Naive thymus-derived CD8-positive, alpha-beta T cell (primary cell): Measurements from ENCODE around the gene ELP5. TPM values are rescaled to one million over a fixed set of nuclear protein-coding genes. Genes with fewer than 3 reads are reported as not detected.

Experiments used
- ATAC-seq, 2 donors: fragments of 150-1000 bp; cut with Tn5 transposase in 1 of 2; sonication (Bioruptor Pico), chemical (Tn5 transposase) in 1 of 2; 1 replicate in 1 of 2; 2 replicates in 1 of 2; pipeline ENCODE4 v1.10.0; 2021; ENCODE audit warnings: mild to moderate bottlenecking in 2 of 2, moderate library complexity in 2 of 2
- POLR2A ChIA-PET: fragments of 350-600 bp; sonication (Branson Sonifier 250); formaldehyde crosslinking; loops from one replicate; lab custom pipeline; 2021; ENCODE audit warnings: antibody characterized with exemption; lab: Charles Lee
- DNase-seq, 10 donors: peaks; one replicate each; pipeline versions ENCODE4 v3.0.0 to v3.0.0-alpha.2; 2020 to 2022
- H3K27ac Mint-ChIP-seq, 10 donors: one replicate each; pipeline ENCODE4 v1.8.0; 2020 to 2022; ENCODE audit warnings: mild to moderate bottlenecking in 10 of 10, mixed read lengths in 10 of 10, moderate library complexity in 4 of 10, inconsistent platforms in 1 of 10
- H3K27me3 Mint-ChIP-seq, 5 donors: one replicate each; pipeline ENCODE4 v1.8.0; 2021 to 2022; ENCODE audit warnings: mixed read lengths in 5 of 5
- H3K36me3 Mint-ChIP-seq, 3 donors: one replicate each; pipeline ENCODE4 v1.8.0; 2020 to 2022; ENCODE audit warnings: mixed read lengths in 3 of 3, mild to moderate bottlenecking in 2 of 3, inconsistent platforms in 1 of 3
- H3K4me1 Mint-ChIP-seq, 4 donors: one replicate each; pipeline ENCODE4 v1.8.0; 2021 to 2022; ENCODE audit warnings: mixed read lengths in 4 of 4
- H3K4me3 Mint-ChIP-seq, 10 donors: one replicate each; pipeline ENCODE4 v1.8.0; 2020 to 2022; ENCODE audit warnings: mild to moderate bottlenecking in 10 of 10, mixed read lengths in 10 of 10, moderate library complexity in 6 of 10, inconsistent platforms in 1 of 10
- H3K9me3 Mint-ChIP-seq, 9 donors: one replicate each; pipeline ENCODE4 v1.8.0; 2020 to 2022; ENCODE audit warnings: mixed read lengths in 9 of 9, mild to moderate bottlenecking in 3 of 9, inconsistent platforms in 1 of 9, moderate library complexity in 1 of 9
- polyA plus RNA-seq, 3 donors: library from polyadenylated mRNA; unstranded; fragments of 300-500 nt; fragmentation: Illumina TruSeq; gene quantifications; one replicate each; pipeline ENCODE4 v1.2.3, GENCODE V29; 2021
- total RNA-seq, 8 experiments: library from RNA in 2 of 8; stranded (reverse) in 2 of 8; gene quantifications; one replicate each; pipeline ENCODE4 v1.2.3 and lab custom pipeline; 2021 to 2026

The ELP5 gene
- total and polyA plus RNA-seq, 5 experiments from 2014 or later, result 35.1 to 94.0 (median 55.5) TPM

- Mint-ChIP-seq H3K4me1 (peaks cover 39 to 60% (median 57%) of the 10 kb centered on the region in 4 donors), H3K27ac (peak overlapping the region; percentile 95 to 100 (median 99)), H3K36me3 (peaks cover 0 to 2% (median 0%) of the 10 kb centered on the region in 3 donors), H3K9me3 (no peaks in the 10 kb centered on the region), H3K4me3 (peak overlapping the region; percentile 85 to 98 (median 93)), H3K27me3 (peaks cover 0 to 2% (median 0%) of the 10 kb centered on the region in 5 donors)
- DNase-seq, result peak in 5 of 10 donors; percentile 55 to 86 (median 81)
- peak; percentile 3 to 13 for ATAC-seq
- POLR2A ChIA-PET, result interaction anchor here (0.7 to 14.0 kb wide), 9 partner anchors 9 to 473 kb away, joined by 3 to 371 read pairs (median 4); partner anchors contain the start of genes CTDNEP1, DVL2, ELP5 and GABARAP
These were observed 38.1 kb upstream of the ELP5 start for GRCh38 chr17:7213895-7214299.

- Mint-ChIP-seq H3K36me3 (peaks cover 0 to 2% (median 0%) of the 10 kb centered on the region in 3 donors), H3K27ac (peak overlapping the region; percentile 95 to 100 (median 99)), H3K4me1 (peaks cover 43 to 66% (median 63%) of the 10 kb centered on the region in 4 donors), H3K4me3 (peak overlapping the region; percentile 85 to 98 (median 93)), H3K27me3 (peaks cover 0 to 2% (median 0%) of the 10 kb centered on the region in 5 donors), H3K9me3 (no peaks in the 10 kb centered on the region)
- ATAC-seq (peak; percentile 74 to 78), DNase-seq (peak; percentile 97 to 99 (median 99))
- POLR2A ChIA-PET, result interaction anchor here (0.7 to 14.0 kb wide), 9 partner anchors 10 to 472 kb away, joined by 3 to 371 read pairs (median 4); partner anchors contain the start of genes CTDNEP1, DVL2, ELP5 and GABARAP
These were observed 37.5 kb upstream of the ELP5 start for GRCh38 chr17:7214300-7215135.

GRCh38 chr17:7215136-7215638 lies 36.8 kb upstream of the ELP5 start:
- Mint-ChIP-seq H3K27ac (peak overlapping the region; percentile 95 to 100 (median 99)), H3K9me3 (no peaks in the 10 kb centered on the region), H3K27me3 (peaks cover 0 to 2% (median 0%) of the 10 kb centered on the region in 5 donors), H3K36me3 (peaks cover 0 to under 1% (median 0%) of the 10 kb centered on the region in 3 donors), H3K4me3 (peak overlapping the region; percentile 85 to 98 (median 93)), H3K4me1 (peaks cover 43 to 68% (median 66%) of the 10 kb centered on the region in 4 donors)
- no peak for ATAC-seq
- POLR2A ChIA-PET, result interaction anchor here (1.0 to 14.0 kb wide), 7 partner anchors 10 to 264 kb away, joined by 3 to 371 read pairs (median 5); partner anchors contain the start of genes CTDNEP1, DVL2, ELP5 and GABARAP
- DNase-seq, result peak in 1 of 10 donors; percentile 65

GRCh38 chr17:7215652-7216180 lies 36.3 kb upstream of the ELP5 start:
- H3K4me3 Mint-ChIP-seq, result peak overlapping the region; percentile 26 to 98 (median 88)
- no peak for ATAC-seq
- POLR2A ChIA-PET, result interaction anchor here (1.7 to 14.0 kb wide), 3 partner anchors 11 to 180 kb away, joined by 6 to 371 read pairs (median 20); partner anchors contain the start of genes DVL2, GABARAP, PHF23 and SLC16A13
- peak in 2 of 10 donors; percentile 19 to 65 for DNase-seq
- H3K27me3 Mint-ChIP-seq, result peaks cover 0 to 2% (median 0%) of the 10 kb centered on the region in 5 donors
- H3K27ac Mint-ChIP-seq, result peak overlapping the region; percentile 87 to 100 (median 99)
- peaks cover 46 to 73% (median 71%) of the 10 kb centered on the region in 4 donors for H3K4me1 Mint-ChIP-seq
- H3K36me3 Mint-ChIP-seq, result no peaks in the 10 kb centered on the region
- no peaks in the 10 kb centered on the region for H3K9me3 Mint-ChIP-seq

- peak overlapping the region; percentile 40 to 94 (median 72) for H3K4me3 Mint-ChIP-seq
- H3K27ac Mint-ChIP-seq, result peak overlapping the region; percentile 49 to 100 (median 96)
- H3K36me3 Mint-ChIP-seq, result no peaks in the 10 kb centered on the region
- H3K27me3 Mint-ChIP-seq, result peaks cover 0 to 2% (median 0%) of the 10 kb centered on the region in 5 donors
- POLR2A ChIA-PET, result interaction anchor here (3.3 to 14.0 kb wide), 2 partner anchors 12 to 20 kb away, joined by 20 to 371 read pairs; partner anchors contain the start of genes DVL2, GABARAP and PHF23
- no peaks in the 10 kb centered on the region for H3K9me3 Mint-ChIP-seq
- DNase-seq (peak in 1 of 10 donors; percentile 53), ATAC-seq (no peak)
- H3K4me1 Mint-ChIP-seq, result peaks cover 51 to 81% (median 78%) of the 10 kb centered on the region in 4 donors
These were observed 35.5 kb upstream of the ELP5 start for GRCh38 chr17:7216242-7217112.

- DNase-seq, result peak in 2 of 10 donors; percentile 33 to 65
- H3K27ac Mint-ChIP-seq, result peak overlapping the region; percentile 69 to 100 (median 98)
- POLR2A ChIA-PET, result interaction anchor here (0.6 to 14.0 kb wide), 2 partner anchors 19 to 164 kb away, joined by 6 to 371 read pairs; partner anchors contain the start of genes DVL2, GABARAP and PHF23
- no peak for ATAC-seq
- no peaks in the 10 kb centered on the region for H3K9me3 Mint-ChIP-seq
- H3K4me3 Mint-ChIP-seq, result peak overlapping the region; percentile 67 to 97 (median 81)
- peaks cover 49 to 82% (median 75%) of the 10 kb centered on the region in 4 donors for H3K4me1 Mint-ChIP-seq
- H3K36me3 Mint-ChIP-seq, result peaks cover 0 to 2% (median 0%) of the 10 kb centered on the region in 3 donors
- H3K27me3 Mint-ChIP-seq, result peaks cover 0 to 2% (median 0%) of the 10 kb centered on the region in 5 donors
These were observed 34.7 kb upstream of the ELP5 start for GRCh38 chr17:7217113-7217987.

- DNase-seq, result peak in 1 of 10 donors; percentile 54
- peak overlapping the region; percentile 67 to 97 (median 81) for H3K4me3 Mint-ChIP-seq
- no peak for ATAC-seq
- peaks cover 49 to 82% (median 74%) of the 10 kb centered on the region in 4 donors for H3K4me1 Mint-ChIP-seq
- peaks cover 0 to 2% (median 0%) of the 10 kb centered on the region in 5 donors for H3K27me3 Mint-ChIP-seq
- peaks cover 0 to 4% (median 0%) of the 10 kb centered on the region in 3 donors for H3K36me3 Mint-ChIP-seq
- POLR2A ChIA-PET, result interaction anchor here (14.0 kb wide), 1 partner anchor 18 kb away, joined by 371 read pairs; the partner anchor contains the start of genes DVL2, GABARAP and PHF23
- no peaks in the 10 kb centered on the region for H3K9me3 Mint-ChIP-seq
- H3K27ac Mint-ChIP-seq, result peak overlapping the region; percentile 69 to 98 (median 90)
These were observed 33.8 kb upstream of the ELP5 start for GRCh38 chr17:7218166-7218565.

- ATAC-seq (no peak), DNase-seq (peak in 1 of 10 donors; percentile 57)
- H3K9me3 Mint-ChIP-seq, result no peaks in the 10 kb centered on the region
- H3K4me3 Mint-ChIP-seq, result peak overlapping the region; percentile 55 to 97 (median 94)
- peaks cover 0 to 9% (median 0%) of the 10 kb centered on the region in 3 donors for H3K36me3 Mint-ChIP-seq
- H3K27me3 Mint-ChIP-seq, result peaks cover 0 to 2% (median 0%) of the 10 kb centered on the region in 5 donors
- peak overlapping the region; percentile 90 to 99 (median 98) for H3K27ac Mint-ChIP-seq
- POLR2A ChIA-PET, result interaction anchor here (0.6 to 14.0 kb wide), 3 partner anchors 18 to 288 kb away, joined by 3 to 371 read pairs (median 10); partner anchors contain the start of genes DVL2, GABARAP and PHF23
- H3K4me1 Mint-ChIP-seq, result peaks cover 44 to 76% (median 68%) of the 10 kb centered on the region in 4 donors
These were observed 33.3 kb upstream of the ELP5 start for GRCh38 chr17:7218758-7219157.

- peaks cover 0 to 2% (median 0%) of the 10 kb centered on the region in 5 donors for H3K27me3 Mint-ChIP-seq
- H3K4me1 Mint-ChIP-seq, result peaks cover 38 to 71% (median 63%) of the 10 kb centered on the region in 4 donors
- no peak for ATAC-seq
- peaks cover 0 to 14% (median 0%) of the 10 kb centered on the region in 3 donors for H3K36me3 Mint-ChIP-seq
- no peaks in the 10 kb centered on the region for H3K9me3 Mint-ChIP-seq
- peak overlapping the region; percentile 90 to 99 (median 98) for H3K27ac Mint-ChIP-seq
- POLR2A ChIA-PET, result interaction anchor here (0.6 to 14.0 kb wide), 10 partner anchors 17 to 288 kb away, joined by 3 to 371 read pairs (median 4); partner anchors contain the start of genes ACAP1, CLDN7, DVL2 and GABARAP
- H3K4me3 Mint-ChIP-seq, result peak overlapping the region; percentile 88 to 97 (median 94)
- DNase-seq, result no peak
These were observed 32.7 kb upstream of the ELP5 start for GRCh38 chr17:7219229-7219811.
